Measurements from ENCODE around the gene PDE2A.

- TF ChIP-seq, protein P1, sequence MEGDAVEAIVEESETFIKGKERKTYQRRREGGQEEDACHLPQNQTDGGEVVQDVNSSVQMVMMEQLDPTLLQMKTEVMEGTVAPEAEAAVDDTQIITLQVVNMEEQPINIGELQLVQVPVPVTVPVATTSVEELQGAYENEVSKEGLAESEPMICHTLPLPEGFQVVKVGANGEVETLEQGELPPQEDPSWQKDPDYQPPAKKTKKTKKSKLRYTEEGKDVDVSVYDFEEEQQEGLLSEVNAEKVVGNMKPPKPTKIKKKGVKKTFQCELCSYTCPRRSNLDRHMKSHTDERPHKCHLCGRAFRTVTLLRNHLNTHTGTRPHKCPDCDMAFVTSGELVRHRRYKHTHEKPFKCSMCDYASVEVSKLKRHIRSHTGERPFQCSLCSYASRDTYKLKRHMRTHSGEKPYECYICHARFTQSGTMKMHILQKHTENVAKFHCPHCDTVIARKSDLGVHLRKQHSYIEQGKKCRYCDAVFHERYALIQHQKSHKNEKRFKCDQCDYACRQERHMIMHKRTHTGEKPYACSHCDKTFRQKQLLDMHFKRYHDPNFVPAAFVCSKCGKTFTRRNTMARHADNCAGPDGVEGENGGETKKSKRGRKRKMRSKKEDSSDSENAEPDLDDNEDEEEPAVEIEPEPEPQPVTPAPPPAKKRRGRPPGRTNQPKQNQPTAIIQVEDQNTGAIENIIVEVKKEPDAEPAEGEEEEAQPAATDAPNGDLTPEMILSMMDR (IDR thresholded peaks at IDR 0.05; ENCODE audit: low read depth, low read length): no peak
- TF ChIP-seq EZH2phosphoT487 (IDR thresholded peaks at IDR 0.05; ENCODE audit: low read depth): no peak
These were observed 32.8 kb upstream of the PDE2A start for GRCh38 chr11:72707032-72707431.
